Liver (tissue), 2 donors: ENCODE data around the gene FA2H.
"Not testable (repeated sequence)": the region's sequence is repeated elsewhere in the genome, so short reads cannot be mapped to it uniquely, and the experiment has no call there.

Source experiments
- SP1 ChIP-seq: IDR thresholded peaks from 2 replicates; pipeline ENCODE4 v1.6.1; 2018; ENCODE audit warnings: antibody characterized with exemption, mild to moderate bottlenecking
- YY1 ChIP-seq: IDR thresholded peaks from 2 replicates; pipeline ENCODE4 v1.6.1; 2016; ENCODE audit warnings: antibody characterized with exemption, mild to moderate bottlenecking
- donor health status: healthy.

- TF ChIP-seq SP1, YY1: not testable (repeated sequence)
Observed at GRCh38 chr16:74668877-74669276, 105.7 kb downstream of the FA2H start.
